ENCODE results near the gene OR2A14. TPM values are rescaled to one million over a fixed set of nuclear protein-coding genes. Genes with fewer than 3 reads are reported as not detected.
"Not testable (repeated sequence)": the region's sequence is repeated elsewhere in the genome, so short reads cannot be mapped to it uniquely, and the experiment has no call there.

Gene OR2A14
- total and polyA plus RNA-seq, 2 experiments from 2014 or later = not detected

GRCh38 chr7:144178380-144179164 is 55.6 kb downstream of the OR2A14 start:
- TF ChIP-seq CTCF (conservative IDR thresholded peaks at IDR 0.05; ENCODE audit: low read depth in 2 of 2) = peak; percentile 67 to 88
- not testable (repeated sequence) for H3K4me1 Mint-ChIP-seq; H3K4me2 ChIP-seq; H3K4me1 ChIP-seq (ENCODE audit: insufficient read depth); H4K20me1 ChIP-seq (replicated peaks; ENCODE audit: insufficient read depth); H3K27me3 ChIP-seq (ENCODE audit: insufficient read depth); H3K27ac Mint-ChIP-seq; H3K9me3 Mint-ChIP-seq; H3F3A ChIP-seq (replicated peaks; ENCODE audit: low read depth); H3K79me2 ChIP-seq (replicated peaks; ENCODE audit: insufficient read depth); H3K36me3 Mint-ChIP-seq (ENCODE audit: low read depth); H3K9me2 ChIP-seq (ENCODE audit: insufficient read depth); H2AFZ ChIP-seq; H3K4me3 ChIP-seq; H3K27me3 Mint-ChIP-seq (ENCODE audit: insufficient read depth, low read depth, poor library complexity); H3K27ac ChIP-seq (ENCODE audit: low read depth); H3K4me3 Mint-ChIP-seq; H3K36me3 ChIP-seq (ENCODE audit: insufficient read depth)
- ATAC-seq (peak; percentile 100), DNase-seq (ENCODE audit: low spot score) (peak; percentile 66)

GRCh38 chr7:144179165-144179479 is 56.1 kb downstream of the OR2A14 start:
- not testable (repeated sequence) for H3K9me3 Mint-ChIP-seq

More at GRCh38 chr7:144179165-144179479, 56.1 kb downstream of the OR2A14 start:
- H2AFZ ChIP-seq; H3K4me3 Mint-ChIP-seq; DNase-seq (ENCODE audit: low spot score); H3K79me2 ChIP-seq (replicated peaks; ENCODE audit: insufficient read depth); H3F3A ChIP-seq (replicated peaks; ENCODE audit: low read depth); H3K4me1 ChIP-seq (ENCODE audit: insufficient read depth); ATAC-seq; H3K27ac Mint-ChIP-seq; H3K4me3 ChIP-seq; H3K4me1 Mint-ChIP-seq; H3K36me3 Mint-ChIP-seq (ENCODE audit: low read depth); H3K4me2 ChIP-seq; H3K27me3 Mint-ChIP-seq (ENCODE audit: insufficient read depth, low read depth, poor library complexity); H3K27me3 ChIP-seq (ENCODE audit: insufficient read depth); H4K20me1 ChIP-seq (replicated peaks; ENCODE audit: insufficient read depth); H3K27ac ChIP-seq (ENCODE audit: low read depth); H3K9me2 ChIP-seq (ENCODE audit: insufficient read depth); H3K36me3 ChIP-seq (ENCODE audit: insufficient read depth): not testable (repeated sequence)

Small RNA genes within 50 kb of the gene (small RNA-seq; reads per million reads assigned to genes)
- not detected for gene OR2A41P (ENCODE audit: low replicate concordance)

Other genes with a start within 250 kb of the OR2A14 start
- gene TCAF1, start 221.0 kb upstream of the OR2A14 start, total RNA-seq (2014; rRNA removed; shearing (Covaris generic)) = 27.2 and 31.3 TPM in 2 replicates
- gene TCAF1, start 221.0 kb upstream of the OR2A14 start, polyA plus RNA-seq (2016; fragmentation: Nextera tagmentation; extraction: Ambion mirVana) = 13.5 and 15.5 TPM in 2 replicates
- not detected in 2 replicates for gene OR2F2, start 187.9 kb upstream of the OR2A14 start, total RNA-seq (2014; rRNA removed; shearing (Covaris generic))
- gene OR2F2, start 187.9 kb upstream of the OR2A14 start, polyA plus RNA-seq (2016; fragmentation: Nextera tagmentation; extraction: Ambion mirVana) = not detected in 2 replicates
- 0.04 TPM in 1 of 2 replicates, not detected in the other for gene OR2F1, start 168.3 kb upstream of the OR2A14 start, total RNA-seq (2014; rRNA removed; shearing (Covaris generic))
- gene OR2F1, start 168.3 kb upstream of the OR2A14 start, polyA plus RNA-seq (2016; fragmentation: Nextera tagmentation; extraction: Ambion mirVana) = not detected in 2 replicates
- gene OR6B1, start 122.9 kb upstream of the OR2A14 start, total RNA-seq (2014; rRNA removed; shearing (Covaris generic)) = not detected in 2 replicates
- gene OR6B1, start 122.9 kb upstream of the OR2A14 start, polyA plus RNA-seq (2016; fragmentation: Nextera tagmentation; extraction: Ambion mirVana) = not detected in 2 replicates
- not detected in 2 replicates for gene OR2A5, start 74.2 kb upstream of the OR2A14 start, total RNA-seq (2014; rRNA removed; shearing (Covaris generic))
- gene OR2A5, start 74.2 kb upstream of the OR2A14 start, polyA plus RNA-seq (2016; fragmentation: Nextera tagmentation; extraction: Ambion mirVana) = not detected in 2 replicates
- gene OR2A25, start 53.4 kb upstream of the OR2A14 start, total RNA-seq (2014; rRNA removed; shearing (Covaris generic)) = not detected in 2 replicates
- not detected in 2 replicates for gene OR2A25, start 53.4 kb upstream of the OR2A14 start, polyA plus RNA-seq (2016; fragmentation: Nextera tagmentation; extraction: Ambion mirVana)
- not detected in 2 replicates for gene OR2A12, start 36.9 kb upstream of the OR2A14 start, total RNA-seq (2014; rRNA removed; shearing (Covaris generic))
- gene OR2A12, start 36.9 kb upstream of the OR2A14 start, polyA plus RNA-seq (2016; fragmentation: Nextera tagmentation; extraction: Ambion mirVana) = not detected in 2 replicates
- not detected in 2 replicates for gene OR2A2, start 13.6 kb upstream of the OR2A14 start, total RNA-seq (2014; rRNA removed; shearing (Covaris generic))
- gene OR2A2, start 13.6 kb upstream of the OR2A14 start, polyA plus RNA-seq (2016; fragmentation: Nextera tagmentation; extraction: Ambion mirVana) = not detected in 2 replicates
- gene CTAGE4, start 60.3 kb downstream of the OR2A14 start, total RNA-seq (2014; rRNA removed; shearing (Covaris generic)) = 3.4 and 10.1 TPM in 2 replicates
- 4.3 and 4.9 TPM in 2 replicates for gene CTAGE4, start 60.3 kb downstream of the OR2A14 start, polyA plus RNA-seq (2016; fragmentation: Nextera tagmentation; extraction: Ambion mirVana)
- gene ARHGEF35, start 72.7 kb downstream of the OR2A14 start, total RNA-seq (2014; rRNA removed; shearing (Covaris generic)) = 21.4 and 26.3 TPM in 2 replicates
- gene ARHGEF35, start 72.7 kb downstream of the OR2A14 start, polyA plus RNA-seq (2016; fragmentation: Nextera tagmentation; extraction: Ambion mirVana) = 27.6 and 32.3 TPM in 2 replicates
- 0.27 and 0.28 TPM in 2 replicates for gene OR2A42, start 116.4 kb downstream of the OR2A14 start, total RNA-seq (2014; rRNA removed; shearing (Covaris generic))
- 1.8 and 2.1 TPM in 2 replicates for gene OR2A42, start 116.4 kb downstream of the OR2A14 start, polyA plus RNA-seq (2016; fragmentation: Nextera tagmentation; extraction: Ambion mirVana)
- 1.6 and 2.2 TPM in 2 replicates for gene OR2A7, start 141.6 kb downstream of the OR2A14 start, total RNA-seq (2014; rRNA removed; shearing (Covaris generic))
- gene OR2A7, start 141.6 kb downstream of the OR2A14 start, polyA plus RNA-seq (2016; fragmentation: Nextera tagmentation; extraction: Ambion mirVana) = 1.7 and 3.2 TPM in 2 replicates
- 0.52 and 1.4 TPM in 2 replicates for gene CTAGE8, start 146.1 kb downstream of the OR2A14 start, total RNA-seq (2014; rRNA removed; shearing (Covaris generic))
- gene CTAGE8, start 146.1 kb downstream of the OR2A14 start, polyA plus RNA-seq (2016; fragmentation: Nextera tagmentation; extraction: Ambion mirVana) = 1.3 and 3.1 TPM in 2 replicates
- gene OR2A1, start 189.2 kb downstream of the OR2A14 start, total RNA-seq (2014; rRNA removed; shearing (Covaris generic)) = 0.10 TPM in 1 of 2 replicates, not detected in the other
- 1.2 and 1.6 TPM in 2 replicates for gene OR2A1, start 189.2 kb downstream of the OR2A14 start, polyA plus RNA-seq (2016; fragmentation: Nextera tagmentation; extraction: Ambion mirVana)
- 27.1 and 27.3 TPM in 2 replicates for gene ARHGEF5, start 232.2 kb downstream of the OR2A14 start, total RNA-seq (2014; rRNA removed; shearing (Covaris generic))
- 10.2 TPM in 2 replicates for gene ARHGEF5, start 232.2 kb downstream of the OR2A14 start, polyA plus RNA-seq (2016; fragmentation: Nextera tagmentation; extraction: Ambion mirVana)